ENCODE measurements around the gene FOXRED1.
"Not testable (repeated sequence)": the region's sequence is repeated elsewhere in the genome, so short reads cannot be mapped to it uniquely, and the experiment has no call there.

Gene FOXRED1

GRCh38 chr11:126277780-126278179, 8.8 kb downstream of the FOXRED1 start:
- no peak for DNase-seq (ENCODE audit: low spot score)

GRCh38 chr11:126279191-126279590, 10.2 kb downstream of the FOXRED1 start:
- DNase-seq (ENCODE audit: low spot score), result no peak

GRCh38 chr11:126280595-126280994, 11.6 kb downstream of the FOXRED1 start:
- peak; percentile 45 for DNase-seq (ENCODE audit: low spot score)

GRCh38 chr11:126281245-126281644, 12.3 kb downstream of the FOXRED1 start:
- DNase-seq (ENCODE audit: low spot score), result no peak

GRCh38 chr11:126281666-126282175, 12.8 kb downstream of the FOXRED1 start:
- DNase-seq (ENCODE audit: low spot score), result no peak

GRCh38 chr11:126282361-126282735, 13.4 kb downstream of the FOXRED1 start:
- peak; percentile 69 for DNase-seq (ENCODE audit: low spot score)

- DNase-seq (ENCODE audit: low spot score), result peak; percentile 70
Measured at GRCh38 chr11:126282736-126283591, 14.0 kb downstream of the FOXRED1 start, which contains the start of gene TIRAP. TIRAP (plus strand) TSS chr11:126283093; CDS start chr11:126290895, 7,802 bp downstream.

GRCh38 chr11:126284829-126285228, 15.9 kb downstream of the FOXRED1 start:
- DNase-seq (ENCODE audit: low spot score), result peak; percentile 48

- no peak for DNase-seq (ENCODE audit: low spot score)
Measured at GRCh38 chr11:126288237-126288636, 19.3 kb downstream of the FOXRED1 start.

- DNase-seq (ENCODE audit: low spot score), result no peak
Measured at GRCh38 chr11:126290887-126291286, 21.9 kb downstream of the FOXRED1 start.

GRCh38 chr11:126293726-126294125, 24.8 kb downstream of the FOXRED1 start:
- no peak for DNase-seq (ENCODE audit: low spot score)

- DNase-seq (ENCODE audit: low spot score), result no peak
Measured at GRCh38 chr11:126297004-126297403, 28.1 kb downstream of the FOXRED1 start.

- peak; percentile 95 for DNase-seq (ENCODE audit: low spot score)
Measured at GRCh38 chr11:126303623-126304456, 34.9 kb downstream of the FOXRED1 start, which contains the start of gene DCPS. DCPS (plus strand) TSS chr11:126304060; CDS start chr11:126304081, 21 bp downstream.

GRCh38 chr11:126304457-126305075, 35.6 kb downstream of the FOXRED1 start:
- DNase-seq (ENCODE audit: low spot score), result peak; percentile 49

- no peak for DNase-seq (ENCODE audit: low spot score)
Measured at GRCh38 chr11:126305699-126306098, 36.7 kb downstream of the FOXRED1 start.

GRCh38 chr11:126307706-126308105, 38.8 kb downstream of the FOXRED1 start:
- peak; percentile 53 for DNase-seq (ENCODE audit: low spot score)

- DNase-seq (ENCODE audit: low spot score), result peak; percentile 77
Measured at GRCh38 chr11:126308271-126308671, 39.3 kb downstream of the FOXRED1 start.

- DNase-seq (ENCODE audit: low spot score), result not testable (repeated sequence)
Measured at GRCh38 chr11:126308771-126309170, 39.8 kb downstream of the FOXRED1 start.

- DNase-seq (ENCODE audit: low spot score), result peak; percentile 91
Measured at GRCh38 chr11:126310200-126310991, 41.4 kb downstream of the FOXRED1 start.

GRCh38 chr11:126310992-126311310, 42.0 kb downstream of the FOXRED1 start:
- DNase-seq (ENCODE audit: low spot score), result no peak

Data from Ammon's horn (tissue), 1 donor.